ENCODE data around the gene RER1. TPM values are rescaled to one million over a fixed set of nuclear protein-coding genes. Genes with fewer than 3 reads are reported as not detected.

RER1 gene
- total RNA-seq, 1 experiment from 2014 or later = 43.3 TPM

DNA sequence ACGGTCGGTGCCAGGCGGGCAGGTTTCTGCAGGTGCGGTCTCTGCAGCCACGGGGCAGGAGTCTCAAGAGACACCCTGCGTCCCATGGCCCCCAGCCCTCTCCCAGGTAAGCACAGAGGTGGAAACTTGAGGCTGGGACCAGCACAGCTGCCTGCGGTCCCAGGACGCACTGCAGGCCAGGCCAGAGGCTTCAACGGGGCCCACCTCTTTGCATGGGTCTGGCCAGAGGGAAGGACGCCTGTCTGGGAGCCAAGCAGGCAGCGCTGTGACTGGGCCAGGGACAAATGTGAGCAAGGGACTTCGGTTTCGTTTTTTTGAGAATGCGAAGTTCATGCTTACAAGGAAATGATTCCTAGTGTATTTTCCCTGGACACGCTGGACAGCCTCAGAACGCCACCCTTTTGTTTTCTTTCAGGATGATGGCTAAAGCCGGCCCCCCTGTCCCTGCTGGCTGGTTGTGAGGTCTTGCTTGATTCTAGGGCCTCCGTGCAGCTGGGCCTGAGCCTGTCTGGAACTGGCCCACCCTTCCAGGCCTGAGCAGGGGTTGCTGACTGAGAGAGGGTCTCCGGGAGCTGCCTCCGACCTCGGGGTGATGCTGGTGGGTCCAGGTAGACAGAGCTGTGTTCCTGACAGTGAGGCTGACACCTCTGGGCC, 38.6 kb upstream of the RER1 start:
- in situ Hi-C loops (cut with HindIII; ENCODE audit: low sequenced_read_pairs) = no loop called here
- no peak for DNase-seq (ENCODE audit: low spot score)

DNA sequence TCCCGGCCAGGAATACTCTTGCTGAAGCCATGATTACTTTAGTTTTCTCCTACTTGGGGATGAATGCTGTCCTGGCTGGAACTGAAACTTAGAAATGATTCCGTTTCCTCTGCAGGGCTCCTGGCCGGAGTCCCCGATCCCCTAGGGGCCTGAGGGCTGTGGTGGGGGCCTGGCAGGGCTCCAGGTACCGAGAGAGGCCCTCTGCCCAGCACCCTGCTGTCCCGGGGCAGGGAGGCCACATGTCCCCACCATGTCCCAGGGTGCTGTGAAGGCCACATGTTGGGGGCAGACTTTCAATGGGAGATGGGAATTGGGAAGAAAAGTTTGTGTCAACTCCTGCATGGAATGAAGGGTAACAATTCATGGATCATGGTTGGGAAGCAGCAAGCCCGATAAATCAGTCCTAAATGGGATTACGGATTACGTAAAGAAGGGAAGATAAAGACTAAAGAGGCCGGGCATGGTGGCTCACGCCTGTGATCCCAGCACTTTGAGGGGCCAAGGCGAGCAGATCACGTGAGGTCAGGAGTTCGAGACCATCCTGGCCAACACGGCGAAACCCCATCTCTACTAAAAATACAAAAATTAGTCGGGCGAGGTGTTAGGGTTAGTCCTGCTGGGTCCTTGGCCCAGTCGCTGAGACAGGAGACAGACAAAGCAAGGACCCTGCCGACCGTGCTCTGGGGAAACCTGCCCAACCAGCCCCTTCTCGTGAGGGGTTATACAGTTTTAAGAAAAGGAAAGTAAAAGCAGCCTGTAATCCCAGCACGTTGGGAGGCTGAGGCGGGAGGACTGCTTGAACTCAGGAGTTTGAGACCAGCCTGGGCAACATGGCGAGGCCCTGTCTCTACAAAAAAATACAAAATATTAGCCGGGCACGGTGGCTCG, 37.8 kb upstream of the RER1 start:
- in situ Hi-C loops (cut with HindIII; ENCODE audit: low sequenced_read_pairs) = no loop called here
- DNase-seq (ENCODE audit: low spot score) = no peak

DNA sequence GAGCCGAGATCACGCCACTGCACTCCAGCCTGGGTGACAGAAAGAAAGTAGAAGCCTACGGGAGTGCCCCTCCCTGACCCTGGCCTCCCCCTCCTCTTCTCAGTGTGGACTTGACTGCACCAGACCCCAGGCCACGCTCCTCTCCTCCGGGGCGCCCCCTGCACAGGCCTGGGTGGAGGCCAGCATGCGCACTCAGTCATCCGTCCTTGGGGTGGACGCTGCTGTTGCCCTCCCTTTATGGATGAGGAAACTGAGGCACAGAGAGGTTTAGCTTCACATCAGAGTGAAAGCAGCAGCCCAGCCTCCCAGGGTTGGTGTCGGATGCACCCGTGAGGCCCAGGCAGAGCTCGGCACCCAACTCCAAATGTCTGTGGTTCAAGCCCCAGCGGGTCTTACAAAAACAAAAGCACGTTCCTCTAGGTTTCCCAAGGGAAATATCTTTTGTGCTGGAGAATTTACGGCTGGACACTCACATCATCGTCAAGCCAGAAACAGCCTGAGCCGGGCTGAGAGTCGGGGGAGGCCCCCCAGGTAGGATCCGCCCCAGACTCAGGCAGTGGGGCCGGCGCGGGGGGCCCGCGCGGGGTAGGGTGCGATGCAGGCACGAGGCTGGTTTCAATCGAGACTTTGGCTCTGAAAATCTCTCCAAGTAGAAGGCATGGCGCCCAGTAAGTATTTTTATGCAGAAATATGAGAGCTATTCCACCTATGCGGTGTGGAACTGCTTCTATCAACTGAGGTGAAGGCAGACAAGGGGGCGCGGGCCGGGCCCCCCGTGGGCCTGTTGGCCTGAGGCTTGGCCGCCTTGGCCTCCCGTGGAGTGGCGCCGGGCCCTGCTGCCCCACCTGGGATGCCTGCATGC, 36.9 kb upstream of the RER1 start:
- no peak for DNase-seq (ENCODE audit: low spot score)
- in situ Hi-C loops (cut with HindIII; ENCODE audit: low sequenced_read_pairs) = no loop called here

DNA sequence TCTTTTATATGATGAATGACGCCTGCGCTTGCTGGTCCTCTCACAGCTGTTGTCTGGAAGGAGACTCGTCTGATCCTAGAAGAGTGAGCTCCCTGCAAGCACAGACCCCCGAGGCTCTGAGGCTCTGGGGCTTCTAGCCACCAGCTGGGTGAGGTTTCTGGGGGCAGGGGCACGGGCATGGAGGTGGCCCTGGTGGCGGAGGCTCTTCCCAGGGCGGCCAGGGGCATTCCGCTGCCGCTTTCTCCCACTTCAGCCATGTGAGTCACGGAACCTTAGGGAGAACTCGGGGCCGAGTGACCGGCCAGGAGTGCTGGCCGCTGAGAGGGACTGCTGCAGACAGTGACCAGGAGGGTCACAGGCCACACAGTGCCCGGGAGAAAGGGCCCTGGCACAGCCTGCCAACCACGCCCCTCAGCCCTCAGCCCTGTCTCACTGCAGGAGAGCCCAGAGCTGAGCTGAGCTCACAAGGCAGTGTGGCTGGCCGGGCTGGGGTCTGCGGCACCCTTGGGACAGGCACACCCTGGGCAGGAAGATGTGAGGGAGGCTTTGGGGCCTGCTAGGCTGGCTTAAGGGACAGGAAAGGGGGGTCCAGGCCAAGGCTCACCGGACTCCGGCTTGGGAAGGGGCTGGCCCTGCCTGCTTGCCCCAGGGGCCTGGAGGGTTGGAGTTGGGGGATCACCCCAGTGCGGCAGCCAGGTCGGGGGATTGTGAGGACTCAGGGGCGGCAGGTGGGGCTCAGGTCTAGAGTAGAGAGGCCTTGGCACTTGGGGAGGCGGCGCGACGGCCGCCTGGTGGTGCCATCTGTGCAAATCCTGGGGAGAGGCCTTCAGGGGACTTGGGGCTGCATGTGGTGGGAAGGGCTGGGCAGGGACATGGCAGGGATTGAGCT, 36.0 kb upstream of the RER1 start:
- no peak for DNase-seq (ENCODE audit: low spot score)
- in situ Hi-C loops (cut with HindIII; ENCODE audit: low sequenced_read_pairs) = no loop called here

DNA sequence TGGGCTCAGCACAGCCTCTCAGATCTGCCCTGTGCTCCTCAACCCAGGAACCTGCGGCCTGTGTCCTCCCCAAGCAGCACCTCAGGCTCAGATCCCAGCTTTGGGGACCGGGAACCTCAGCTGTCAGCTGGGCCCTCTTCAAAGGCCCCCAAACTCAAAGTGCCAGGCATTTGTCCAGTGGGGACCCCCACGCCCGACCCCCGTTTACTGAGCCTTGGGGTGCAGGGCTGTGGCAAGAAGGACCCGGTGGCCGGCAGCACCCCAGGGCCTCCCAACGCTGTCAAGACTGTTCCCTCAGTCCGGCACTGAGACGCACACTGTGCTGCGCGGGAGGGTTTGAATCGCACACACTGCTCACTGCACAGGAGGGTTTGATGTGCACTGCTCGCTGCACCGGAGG, 35.2 kb upstream of the RER1 start:
- DNase-seq (ENCODE audit: low spot score) = no peak
- in situ Hi-C loops (cut with HindIII; ENCODE audit: low sequenced_read_pairs) = no loop called here

DNA sequence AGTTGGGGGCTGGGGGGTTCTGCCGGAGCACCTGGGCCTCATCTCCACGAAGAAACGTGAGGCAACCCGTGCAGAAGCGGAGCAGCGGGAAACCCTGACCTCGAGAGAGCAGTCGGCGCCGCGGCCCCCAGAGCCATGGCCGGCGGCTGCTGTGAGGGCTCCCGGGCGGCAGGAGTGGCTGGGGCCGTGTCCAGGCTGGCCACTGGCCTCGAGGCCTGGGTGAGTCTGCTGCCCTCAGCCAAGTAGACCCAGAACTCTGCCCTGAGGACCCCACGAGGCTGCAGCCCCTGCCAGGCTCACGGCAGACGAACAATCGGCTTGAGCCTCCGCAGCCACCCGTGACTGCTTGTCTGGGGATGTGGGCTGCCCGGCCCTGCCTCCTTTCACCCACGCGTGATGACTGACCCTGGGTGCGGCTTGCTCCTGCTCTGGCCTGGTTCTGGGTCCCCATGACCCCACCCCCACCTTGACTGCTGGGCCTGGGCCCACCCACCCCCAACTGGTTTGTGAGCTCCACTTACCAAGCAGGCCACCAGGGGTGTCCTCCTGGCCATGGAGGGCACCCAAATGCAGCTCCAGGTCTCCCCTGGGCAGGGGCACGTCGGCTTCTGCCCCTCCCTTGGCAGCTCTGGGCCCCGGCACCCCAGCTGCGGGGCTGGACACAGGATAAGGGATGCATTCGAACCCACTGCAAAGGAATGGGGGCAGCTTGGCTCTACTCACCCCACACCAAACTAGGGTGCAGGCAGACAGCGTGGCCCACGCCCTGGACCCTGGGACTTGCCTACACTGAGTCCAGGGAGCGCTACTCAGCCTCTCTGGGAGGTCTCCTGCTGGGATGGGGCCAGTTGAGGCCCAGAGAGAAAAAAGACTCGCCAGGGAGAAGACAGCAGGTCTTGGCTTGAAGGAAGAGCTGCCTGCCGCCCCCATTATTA, 34.5 kb upstream of the RER1 start:
- in situ Hi-C loops (cut with HindIII; ENCODE audit: low sequenced_read_pairs) = no loop called here
- DNase-seq (ENCODE audit: low spot score) = no peak

DNA sequence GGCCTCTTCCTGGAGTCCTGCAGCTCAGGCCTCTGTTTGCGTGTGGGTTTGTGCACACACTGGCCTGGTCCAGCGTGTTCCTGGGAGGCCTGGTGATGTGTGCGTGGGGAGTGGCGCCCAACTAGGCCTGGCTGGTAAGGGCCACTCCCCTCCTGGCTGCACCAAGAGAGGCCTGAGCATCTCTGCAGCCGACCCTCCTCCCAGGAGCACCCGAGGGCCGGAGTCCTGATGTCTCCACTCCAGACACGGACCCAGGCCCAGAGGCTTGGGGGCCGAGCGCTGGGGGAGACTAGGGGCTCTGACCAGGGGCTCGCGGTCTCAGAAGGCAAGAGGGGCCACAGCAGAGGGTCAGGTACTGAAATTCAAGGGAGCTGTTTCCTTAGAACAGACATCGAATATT, 33.6 kb upstream of the RER1 start:
- no peak for DNase-seq (ENCODE audit: low spot score)
- in situ Hi-C loops (cut with HindIII; ENCODE audit: low sequenced_read_pairs) = no loop called here

DNA sequence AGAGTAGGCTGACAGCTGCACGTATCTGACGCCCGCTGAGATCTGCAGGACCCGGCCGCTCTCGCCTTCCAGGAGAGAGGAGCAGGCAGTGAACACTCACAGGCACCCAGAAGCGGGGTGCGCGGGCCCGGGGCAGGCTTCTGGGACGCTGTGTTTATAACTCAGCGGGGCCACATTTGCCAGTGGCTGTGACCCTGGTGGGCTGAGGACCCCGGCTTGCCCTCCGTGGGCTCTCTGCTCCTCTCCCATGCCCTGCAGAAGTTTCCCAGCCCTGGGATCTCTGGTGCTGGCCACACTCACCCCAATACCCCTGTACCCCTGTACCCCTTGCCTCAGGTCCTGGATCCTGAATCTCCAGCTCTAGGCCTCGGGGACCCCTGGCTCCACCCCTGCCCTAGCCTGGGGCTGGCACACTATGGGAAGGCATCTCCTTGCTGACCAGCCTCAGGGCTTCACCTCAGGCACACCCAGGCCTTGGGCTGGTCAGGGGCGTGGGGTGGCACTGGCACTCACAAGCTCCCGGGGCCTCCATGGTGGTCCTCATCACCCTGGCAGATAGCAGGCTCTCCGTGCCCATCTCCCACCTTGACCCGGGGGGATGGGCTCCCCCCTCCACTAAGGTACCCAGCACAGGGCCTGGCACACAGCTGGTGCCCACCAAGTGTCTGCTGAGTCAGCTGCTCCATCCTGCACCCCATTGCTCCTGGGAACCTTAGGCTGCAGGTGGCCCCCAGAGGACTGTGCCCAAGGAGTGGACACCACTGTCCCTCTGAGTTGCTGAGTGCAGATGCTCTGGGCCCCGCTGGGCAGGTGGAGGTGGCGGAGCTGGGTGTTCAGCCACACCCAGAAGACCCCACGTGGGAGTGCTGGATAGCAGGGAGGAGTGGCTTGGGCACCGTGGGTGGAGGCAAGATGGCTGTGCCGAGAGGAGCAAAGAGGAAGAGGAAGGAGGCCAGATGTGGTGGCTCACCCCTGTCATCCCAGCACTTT, 32.7 kb upstream of the RER1 start:
- DNase-seq (ENCODE audit: low spot score) = no peak
- in situ Hi-C loops (cut with HindIII; ENCODE audit: low sequenced_read_pairs) = no loop called here

DNA sequence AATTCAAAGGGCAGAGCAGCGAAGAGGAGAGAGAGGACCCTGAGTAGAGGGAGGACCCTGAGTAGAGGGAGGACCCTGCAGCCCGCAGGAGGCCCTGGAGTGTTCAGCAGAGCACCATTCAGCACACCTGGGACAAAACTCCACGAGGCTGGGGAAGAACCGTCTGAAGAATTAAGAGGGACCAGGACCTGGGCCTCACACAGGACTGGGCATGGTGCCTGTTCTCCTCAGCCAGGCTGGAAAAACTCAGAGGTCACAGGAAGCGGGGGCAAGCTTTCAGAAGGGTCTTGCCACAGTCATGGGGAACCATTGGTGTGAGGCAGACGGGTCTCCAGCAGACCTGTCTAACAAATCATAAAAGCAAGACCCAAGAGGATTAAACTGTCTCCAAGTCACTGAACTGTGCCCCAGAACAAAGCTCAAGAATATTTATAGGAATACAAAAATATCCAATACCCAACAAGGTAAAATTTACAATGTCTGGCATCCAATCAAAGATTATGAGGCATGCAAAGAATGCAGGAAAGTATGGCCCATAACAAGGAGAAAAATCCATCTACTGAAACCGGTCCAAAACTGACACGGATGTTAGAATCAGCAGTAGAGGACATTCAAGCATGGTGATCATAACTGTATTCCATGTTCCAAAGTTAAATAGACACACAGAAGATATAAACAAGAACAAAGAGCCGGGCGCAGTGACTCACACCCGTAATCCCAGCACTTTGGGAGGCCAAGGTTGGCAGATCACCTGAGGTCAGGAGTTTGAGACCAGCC, 30.9 kb upstream of the RER1 start:
- no peak for DNase-seq (ENCODE audit: low spot score)
- in situ Hi-C loops (cut with HindIII; ENCODE audit: low sequenced_read_pairs) = no loop called here

DNA sequence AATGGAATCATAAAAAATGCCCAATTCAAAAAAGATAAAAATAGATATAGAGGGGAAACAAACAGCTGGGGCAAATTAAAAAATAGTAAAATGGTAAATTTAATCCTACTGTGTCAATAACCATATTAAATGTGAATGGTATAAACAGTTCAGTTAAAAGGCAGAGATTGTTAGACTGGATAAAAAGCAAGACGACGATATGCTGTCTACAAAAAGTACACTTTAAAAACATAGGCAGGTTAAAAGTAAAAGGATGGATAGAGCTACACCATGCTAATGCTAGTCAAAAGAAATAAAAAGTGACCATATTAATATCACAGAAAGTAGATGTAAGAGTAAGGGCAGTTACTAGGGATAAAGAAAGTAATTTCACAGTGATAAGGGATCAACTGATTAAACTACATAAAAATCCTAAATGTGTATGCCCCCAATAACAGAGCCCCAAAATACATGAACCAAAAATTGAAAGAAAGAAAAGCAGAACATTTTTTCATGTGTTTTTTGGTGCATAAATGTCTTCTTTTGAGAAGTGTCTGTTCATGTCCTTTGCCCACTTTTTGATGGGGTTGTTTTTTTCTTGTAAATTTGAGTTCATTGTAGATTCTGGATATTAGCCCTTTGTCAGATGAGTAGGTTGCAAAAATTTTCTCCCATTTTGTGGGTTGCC, 27.7 kb upstream of the RER1 start:
- in situ Hi-C loops (cut with HindIII; ENCODE audit: low sequenced_read_pairs) = no loop called here
- DNase-seq (ENCODE audit: low spot score) = no peak

DNA sequence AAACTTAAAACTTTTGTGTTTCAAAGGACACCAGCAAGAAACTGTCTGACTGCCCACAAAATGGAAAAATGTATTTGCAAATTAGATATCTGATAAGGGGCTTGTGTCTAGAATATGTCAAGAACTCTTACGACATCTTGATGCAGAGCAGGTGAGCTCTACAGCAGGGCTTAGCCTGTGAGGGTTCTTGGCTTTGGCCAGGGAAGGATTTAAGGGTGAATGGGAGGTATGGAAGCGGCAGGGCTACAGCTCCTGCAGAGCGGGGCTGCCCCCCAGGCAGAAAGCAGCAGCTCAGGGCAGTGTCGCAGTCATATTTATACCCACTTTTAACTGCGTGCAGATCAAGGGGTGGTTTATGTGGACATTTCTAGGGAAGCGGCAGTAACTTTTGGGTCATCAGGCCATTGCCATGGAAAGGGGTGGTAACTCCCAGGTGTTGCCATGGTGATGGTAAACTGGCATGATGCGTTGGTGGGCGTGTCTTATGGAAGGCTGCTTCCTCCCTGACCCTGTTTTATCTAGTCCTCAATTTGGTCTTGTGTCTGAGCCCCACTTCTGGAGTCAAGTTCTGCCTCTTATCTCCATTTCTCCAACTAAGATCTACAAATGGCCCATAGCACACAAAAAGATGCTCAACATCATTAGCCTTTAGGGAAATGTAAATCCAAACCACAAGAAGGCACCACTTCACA, 23.4 kb upstream of the RER1 start:
- in situ Hi-C loops (cut with HindIII; ENCODE audit: low sequenced_read_pairs) = no loop called here
- no peak for DNase-seq (ENCODE audit: low spot score)

DNA sequence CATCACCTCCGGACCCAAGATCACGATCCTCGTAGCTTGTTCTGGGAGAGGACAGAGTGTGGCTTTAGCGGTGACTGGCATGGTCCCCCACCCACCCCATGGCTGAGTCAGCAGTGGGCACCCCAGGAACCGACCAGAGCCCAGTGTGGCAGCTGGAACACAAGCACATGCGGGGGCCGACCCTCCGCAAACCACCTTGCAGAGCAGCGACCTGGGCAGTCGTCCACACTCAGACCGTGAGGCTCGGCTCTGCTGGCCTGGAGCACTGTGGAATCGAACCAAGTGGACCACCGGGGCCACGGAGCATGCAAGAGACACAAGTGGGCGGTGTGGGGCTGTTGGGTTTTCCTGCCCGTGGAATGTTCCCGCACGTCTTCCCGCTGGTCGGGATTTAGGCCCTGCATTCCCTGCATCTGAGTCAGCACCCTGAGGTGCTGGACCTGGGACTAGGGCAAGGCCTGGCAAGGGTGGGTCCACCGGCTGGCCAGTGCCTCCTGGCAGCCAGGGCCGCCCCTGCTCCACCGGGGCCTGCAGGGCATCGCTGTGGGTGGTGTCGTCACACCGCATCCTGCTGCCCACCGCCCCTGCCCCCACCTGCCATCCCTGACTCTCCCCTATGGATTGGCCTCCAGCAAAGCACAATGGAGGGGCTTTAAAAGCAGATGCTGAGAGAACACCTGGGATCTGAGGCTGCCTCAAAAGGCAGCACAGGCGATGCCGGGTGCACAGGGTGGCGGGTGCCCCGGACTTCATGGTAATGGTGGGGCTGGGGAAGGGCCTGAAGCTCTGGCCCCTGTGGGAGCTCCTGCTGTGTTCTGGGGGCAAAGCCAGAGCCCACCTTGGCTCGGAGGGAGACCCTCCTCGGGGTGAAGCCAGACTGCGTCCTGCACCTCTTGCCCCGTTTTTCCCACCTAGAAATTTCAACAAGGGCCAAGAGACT, 18.8 kb upstream of the RER1 start:
- no peak for DNase-seq (ENCODE audit: low spot score)
- in situ Hi-C loops (cut with HindIII; ENCODE audit: low sequenced_read_pairs) = no loop called here

DNA sequence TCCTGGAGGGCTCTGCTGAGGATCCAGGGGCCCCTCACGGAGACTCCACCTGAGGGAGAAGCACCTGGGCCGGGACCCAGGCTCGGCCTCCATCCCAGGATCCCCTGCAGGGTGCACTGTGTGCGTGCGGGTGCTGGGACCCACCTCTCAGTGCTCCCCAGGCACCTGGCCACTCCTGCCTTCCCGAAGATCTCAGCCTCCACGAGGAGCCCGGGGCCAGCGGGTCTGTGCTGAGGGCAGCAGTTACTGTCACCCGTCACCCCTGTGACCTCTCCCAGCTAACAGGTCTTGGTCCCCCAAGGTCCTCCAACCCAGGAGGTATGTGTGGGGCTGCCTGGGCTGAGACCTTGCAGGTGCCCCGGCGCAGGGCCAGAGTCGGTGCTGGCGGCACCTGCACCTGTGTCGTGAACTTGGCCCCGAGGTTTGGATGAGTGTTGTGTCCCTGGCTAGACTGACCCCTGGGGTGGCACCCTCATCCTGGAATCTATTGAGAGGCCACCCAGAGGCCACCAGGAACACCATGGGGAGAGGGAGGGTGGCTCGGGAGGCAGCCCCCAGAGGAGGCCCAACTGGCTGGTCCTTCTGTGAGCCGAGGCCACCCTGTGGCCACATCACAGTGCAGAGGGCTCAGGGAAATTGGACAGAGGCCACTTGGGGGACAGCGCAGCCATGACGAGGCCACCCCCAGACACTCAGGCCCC, 17.9 kb upstream of the RER1 start:
- no peak for DNase-seq (ENCODE audit: low spot score)
- in situ Hi-C loops (cut with HindIII; ENCODE audit: low sequenced_read_pairs) = no loop called here
